B cell (primary cell): Measurements from ENCODE around the gene TMEM132D.

Source experiments
- EZH2 ChIP-seq: IDR thresholded peaks from 2 replicates; pipeline ENCODE4 v1.6.1; 2012; ENCODE audit warnings: borderline replicate concordance, low read depth, mild to moderate bottlenecking, moderate library complexity, low read length; ENCODE audit not compliant: insufficient read depth, poor library complexity, severe bottlenecking
- TF ChIP-seq, protein P1 (sequence below): fragments of 200-600 bp; IDR thresholded peaks from one replicate; pipeline ENCODE4 v1.8.0; 2022; ENCODE audit warnings: antibody characterized with exemption, mild to moderate bottlenecking

DNA sequence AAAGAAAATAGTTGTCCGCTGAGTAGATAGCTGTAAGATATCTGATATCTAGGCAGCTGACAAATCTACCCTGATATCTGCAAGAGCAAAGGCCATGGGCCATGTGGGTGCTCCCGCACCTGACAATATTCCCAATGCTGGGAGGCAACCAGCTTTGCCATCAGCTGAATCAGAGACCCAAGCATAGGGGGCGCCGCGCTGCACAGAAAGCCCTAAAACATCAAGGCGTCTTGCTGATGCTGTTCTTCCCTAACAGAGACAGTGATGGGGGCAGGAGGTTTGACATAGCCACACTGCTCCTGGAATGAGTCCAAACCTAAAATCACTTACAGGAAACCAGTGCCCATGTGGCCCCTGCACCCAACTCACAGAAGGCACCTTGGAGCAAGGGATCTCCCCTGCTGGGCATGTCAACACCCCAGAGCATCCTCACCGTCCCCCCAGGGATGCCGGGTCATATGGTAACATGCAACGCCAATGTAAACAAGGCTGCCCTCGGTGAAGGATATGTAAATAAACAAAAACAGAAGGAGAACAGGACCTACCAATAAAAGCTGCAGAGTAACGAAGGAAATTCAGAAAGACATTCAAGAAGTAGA lies 199.5 kb downstream of the TMEM132D start:
- no peak for TF ChIP-seq EZH2
- TF ChIP-seq, protein P1, sequence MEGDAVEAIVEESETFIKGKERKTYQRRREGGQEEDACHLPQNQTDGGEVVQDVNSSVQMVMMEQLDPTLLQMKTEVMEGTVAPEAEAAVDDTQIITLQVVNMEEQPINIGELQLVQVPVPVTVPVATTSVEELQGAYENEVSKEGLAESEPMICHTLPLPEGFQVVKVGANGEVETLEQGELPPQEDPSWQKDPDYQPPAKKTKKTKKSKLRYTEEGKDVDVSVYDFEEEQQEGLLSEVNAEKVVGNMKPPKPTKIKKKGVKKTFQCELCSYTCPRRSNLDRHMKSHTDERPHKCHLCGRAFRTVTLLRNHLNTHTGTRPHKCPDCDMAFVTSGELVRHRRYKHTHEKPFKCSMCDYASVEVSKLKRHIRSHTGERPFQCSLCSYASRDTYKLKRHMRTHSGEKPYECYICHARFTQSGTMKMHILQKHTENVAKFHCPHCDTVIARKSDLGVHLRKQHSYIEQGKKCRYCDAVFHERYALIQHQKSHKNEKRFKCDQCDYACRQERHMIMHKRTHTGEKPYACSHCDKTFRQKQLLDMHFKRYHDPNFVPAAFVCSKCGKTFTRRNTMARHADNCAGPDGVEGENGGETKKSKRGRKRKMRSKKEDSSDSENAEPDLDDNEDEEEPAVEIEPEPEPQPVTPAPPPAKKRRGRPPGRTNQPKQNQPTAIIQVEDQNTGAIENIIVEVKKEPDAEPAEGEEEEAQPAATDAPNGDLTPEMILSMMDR: no peak
